ENCODE measurements around the gene CRB3.
"Not testable (repeated sequence)": the region's sequence is repeated elsewhere in the genome, so short reads cannot be mapped to it uniquely, and the experiment has no call there.

The CRB3 gene, protein sequence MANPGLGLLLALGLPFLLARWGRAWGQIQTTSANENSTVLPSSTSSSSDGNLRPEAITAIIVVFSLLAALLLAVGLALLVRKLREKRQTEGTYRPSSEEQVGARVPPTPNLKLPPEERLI

DNA sequence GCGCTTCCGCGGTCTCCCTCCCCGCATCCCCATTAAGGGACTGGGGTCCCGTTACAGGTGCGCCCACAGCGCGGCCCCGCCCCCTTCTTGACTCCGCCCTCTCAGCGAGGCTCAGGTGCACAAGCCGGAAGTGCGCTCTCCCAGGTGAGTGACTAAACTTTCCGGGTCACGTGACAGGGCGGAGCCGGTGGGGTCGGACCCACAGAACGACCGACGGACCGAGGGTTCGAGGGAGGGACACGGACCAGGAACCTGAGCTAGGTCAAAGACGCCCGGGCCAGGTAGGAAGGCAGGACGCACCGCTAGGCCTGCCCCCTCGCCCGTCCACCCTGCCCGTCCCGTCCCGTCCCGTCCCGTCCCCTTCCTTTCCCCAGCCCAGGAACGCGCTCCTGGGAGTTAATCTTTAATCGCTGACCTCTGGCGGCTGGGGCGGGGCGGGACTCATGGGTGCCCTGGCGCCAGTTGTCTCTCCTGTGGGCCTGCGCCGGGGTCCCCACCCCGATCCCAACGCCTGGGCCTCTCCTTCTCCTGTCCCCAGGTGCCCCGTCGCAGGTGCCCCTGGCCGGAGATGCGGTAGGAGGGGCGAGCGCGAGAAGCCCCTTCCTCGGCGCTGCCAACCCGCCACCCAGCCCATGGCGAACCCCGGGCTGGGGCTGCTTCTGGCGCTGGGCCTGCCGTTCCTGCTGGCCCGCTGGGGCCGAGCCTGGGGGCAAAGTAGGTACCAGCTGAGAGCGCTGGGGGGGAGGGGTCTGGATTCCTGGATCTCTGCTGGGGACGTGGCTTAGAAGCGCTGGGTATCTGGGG is at the start of gene CRB3:
TSS of gene CRB3 (plus strand) at position 202 of the 804 bp plus-strand sequence. CDS start at position 633, 431 bp downstream.
- DNase-seq (ENCODE audit: low read depth) = no peak

DNA sequence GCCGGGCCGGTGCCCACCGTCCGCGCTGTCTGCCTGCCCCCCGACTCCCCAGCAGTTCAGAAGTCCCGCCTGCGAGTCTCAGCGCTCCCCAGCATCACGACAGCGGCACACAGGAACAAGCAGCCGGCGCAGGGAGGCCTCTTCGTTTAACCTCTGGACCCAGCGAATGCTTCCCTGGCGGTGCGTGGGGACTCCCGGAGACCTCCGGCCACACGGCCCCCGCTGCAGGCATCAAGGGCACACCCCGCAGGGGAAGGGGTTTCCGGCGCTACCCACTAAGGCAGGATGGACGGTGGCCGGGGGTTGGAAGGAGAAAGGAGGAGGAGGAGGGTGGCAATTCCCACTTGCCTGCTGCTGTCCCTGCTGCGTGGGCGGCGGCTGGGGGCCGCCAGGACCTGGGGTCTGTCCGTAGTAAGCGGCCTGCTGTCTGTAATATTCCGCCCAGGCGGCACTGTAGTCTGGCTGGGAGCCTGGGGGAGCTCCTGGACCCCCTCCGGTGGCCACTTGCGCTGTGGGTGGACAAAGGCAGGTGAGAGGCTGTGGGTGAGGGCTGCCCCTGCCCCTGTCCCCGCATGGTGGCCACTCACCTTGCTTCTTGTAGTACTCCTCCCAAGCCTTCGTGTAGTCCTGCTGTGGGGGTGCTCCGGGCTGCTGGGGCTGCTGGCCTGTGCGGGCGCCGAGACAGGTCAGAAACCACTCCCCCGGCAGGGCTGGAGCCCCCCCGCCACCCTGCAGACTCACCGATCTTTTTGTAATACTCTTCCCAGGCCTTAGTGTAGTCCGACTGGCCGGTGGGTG is 49.1 kb upstream of the CRB3 start:
- DNase-seq (ENCODE audit: low read depth) = no peak

DNA sequence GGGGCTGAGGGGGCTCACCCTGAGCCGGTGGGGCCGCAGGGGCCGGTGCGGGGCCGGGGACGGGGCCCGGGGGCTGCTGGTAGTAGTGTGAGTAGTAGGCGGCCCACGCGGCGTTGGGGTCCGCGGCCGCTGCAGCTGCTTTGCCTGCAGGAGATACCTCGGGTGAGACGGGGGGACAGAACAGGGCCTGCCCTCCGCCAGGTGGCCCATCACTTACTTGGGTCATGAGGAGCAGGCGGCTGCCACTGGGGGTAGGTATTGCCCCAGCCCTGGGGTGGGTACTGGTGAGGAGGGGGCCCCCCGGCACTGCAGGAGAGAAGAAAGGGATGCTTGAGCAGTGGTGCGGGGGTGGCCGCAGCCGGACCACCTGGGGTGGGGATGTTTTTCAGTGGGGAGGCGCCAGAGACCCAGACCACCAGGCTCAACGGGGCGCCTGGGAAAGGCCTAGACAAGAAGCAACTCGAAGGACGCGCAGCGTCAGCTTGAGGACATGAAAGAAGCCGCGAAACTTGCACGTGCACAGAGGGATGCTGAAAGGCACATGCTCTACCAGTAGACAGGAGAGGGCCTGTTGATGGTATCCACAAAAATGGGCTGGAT is 48.4 kb upstream of the CRB3 start:
- DNase-seq (ENCODE audit: low read depth) = no peak

DNA sequence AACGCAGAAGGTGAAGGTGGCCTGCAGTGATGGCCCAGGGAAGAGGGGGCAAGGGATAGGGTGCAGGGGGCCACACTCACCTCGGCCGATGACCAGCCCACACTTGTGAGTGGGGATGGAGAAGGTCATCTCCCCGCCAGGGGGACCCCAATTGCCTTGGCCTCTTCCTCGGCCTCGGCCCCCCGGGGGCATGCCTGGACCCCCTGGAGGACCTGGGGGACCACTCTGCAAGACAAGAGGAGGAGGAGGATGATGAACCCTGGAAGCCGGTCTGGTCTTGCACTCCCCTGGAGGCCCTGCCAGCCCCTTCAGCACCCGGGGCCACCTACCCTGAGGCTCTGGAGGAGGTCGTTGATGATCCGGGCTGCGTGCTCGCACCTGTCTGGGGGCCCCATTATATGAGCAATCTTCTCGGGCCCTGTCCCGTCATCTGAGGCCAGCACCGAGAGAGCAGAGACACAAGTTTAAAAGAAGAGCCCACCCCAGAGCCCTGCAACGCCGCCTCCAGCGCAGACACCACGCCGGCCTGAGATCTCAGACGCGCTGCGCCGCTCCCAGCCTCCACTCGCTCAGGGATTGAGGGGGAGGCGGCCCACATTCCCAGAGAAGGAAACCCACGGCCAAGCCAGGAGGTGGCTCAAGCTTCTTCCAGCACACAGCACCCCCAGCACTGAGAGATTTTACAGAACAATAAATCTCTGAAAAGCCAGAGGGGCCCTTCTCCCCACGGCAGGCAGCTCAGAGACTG is 47.2 kb upstream of the CRB3 start:
- DNase-seq (ENCODE audit: low read depth) = no peak

DNA sequence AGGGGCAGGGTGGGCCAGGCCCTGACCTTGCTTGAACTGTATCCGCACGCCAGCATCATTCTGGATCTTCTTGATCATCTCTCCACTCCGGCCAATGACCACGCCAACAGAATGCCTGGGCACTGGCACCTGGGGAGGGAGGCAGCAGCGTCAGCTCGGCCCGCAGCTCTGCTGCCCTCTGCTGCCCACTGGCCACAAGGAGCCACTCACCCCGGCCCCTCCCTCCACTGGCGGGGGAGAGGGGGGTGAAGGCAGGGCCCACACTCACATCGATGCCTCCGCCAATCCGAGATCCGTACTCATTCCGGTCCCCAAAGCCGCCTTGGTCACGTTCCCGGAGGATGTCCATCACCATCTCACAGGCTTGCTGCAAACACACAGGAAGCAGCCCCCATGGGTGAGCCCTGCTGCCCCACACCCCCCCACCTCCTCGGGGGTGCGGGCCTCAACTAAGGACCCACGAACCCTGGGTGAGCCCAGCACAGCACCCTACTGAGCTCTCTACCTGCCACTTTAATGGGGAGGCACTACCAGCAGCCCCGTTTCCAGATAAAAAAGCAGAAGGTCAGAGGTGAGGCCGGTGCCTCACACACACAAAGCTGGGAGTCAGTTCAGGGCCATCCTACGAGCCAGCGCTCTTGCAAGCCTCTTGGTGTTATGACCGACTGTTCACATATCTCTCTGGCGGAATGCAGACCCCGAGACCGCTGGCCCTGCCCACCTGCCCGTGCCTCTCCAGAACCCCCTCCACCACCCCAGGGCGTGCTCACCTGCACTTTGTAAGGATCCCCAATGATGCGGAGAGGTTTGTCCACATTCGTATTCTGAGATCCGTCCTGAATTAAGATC is 46.1 kb upstream of the CRB3 start:
- no peak for DNase-seq (ENCODE audit: low read depth)

DNA sequence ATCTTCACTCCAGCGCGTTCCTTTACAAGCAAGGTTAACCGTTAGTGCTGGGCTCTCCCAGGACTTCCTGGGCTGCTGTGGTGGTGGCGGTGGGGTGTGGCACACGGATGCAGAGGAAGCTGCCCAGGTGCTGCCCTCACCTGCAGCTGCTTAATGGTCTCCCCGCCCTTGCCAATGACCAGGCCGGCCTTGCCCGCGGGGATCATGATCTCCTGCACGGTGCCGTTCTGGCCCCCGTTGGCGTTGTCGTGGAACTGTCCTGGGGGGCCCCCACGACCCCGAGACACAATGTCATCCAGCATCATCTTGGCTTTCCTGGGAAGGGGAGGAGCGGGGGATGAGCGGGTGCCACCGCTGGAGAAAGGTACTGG is 45.5 kb upstream of the CRB3 start:
- DNase-seq (ENCODE audit: low read depth) = no peak

DNA sequence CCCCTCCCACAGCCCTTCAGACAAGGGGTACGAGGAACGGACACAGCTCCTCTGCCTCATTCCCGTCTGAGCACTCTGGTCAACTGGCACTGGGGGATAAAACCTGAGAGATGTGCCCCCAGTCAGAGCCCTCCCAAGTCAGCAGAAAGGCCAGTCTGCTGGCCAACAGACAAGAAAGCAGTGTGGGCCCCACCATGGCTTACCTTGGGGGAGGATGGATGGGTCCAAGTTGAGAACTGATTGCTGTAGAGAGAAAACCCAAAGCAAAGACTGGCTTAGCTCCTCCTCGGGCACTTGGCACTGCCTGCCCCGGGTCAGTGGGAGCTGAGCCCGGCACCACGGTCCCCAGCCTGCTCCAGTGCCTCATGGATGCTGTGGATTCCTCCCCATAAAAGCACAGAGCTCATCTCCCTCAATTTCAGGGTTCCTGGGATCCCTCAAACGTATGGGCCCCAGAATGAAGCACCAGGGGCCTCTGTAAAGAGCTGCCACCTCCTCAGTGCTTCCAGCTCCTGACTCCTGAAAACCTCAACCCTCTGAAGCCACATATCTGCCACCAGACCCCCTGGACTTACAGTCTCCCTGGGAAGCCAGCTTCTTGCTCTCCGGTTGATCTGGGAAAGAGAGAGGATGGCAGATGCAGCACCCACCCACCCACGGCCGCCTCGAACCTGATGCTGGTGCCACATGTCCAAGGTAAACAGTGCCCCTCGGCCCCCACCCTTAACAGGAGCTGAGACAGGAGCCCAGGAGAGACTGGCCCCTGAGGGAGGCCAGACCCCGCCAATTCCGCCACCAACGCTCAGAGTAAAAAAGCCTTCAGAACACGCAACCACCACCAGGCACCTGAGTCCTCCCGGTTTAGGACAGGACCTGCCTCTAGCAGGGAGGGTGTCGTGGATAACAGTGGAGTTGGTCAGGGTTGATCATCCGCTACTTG is 42.7 kb upstream of the CRB3 start:
- DNase-seq (ENCODE audit: low read depth) = no peak

DNA sequence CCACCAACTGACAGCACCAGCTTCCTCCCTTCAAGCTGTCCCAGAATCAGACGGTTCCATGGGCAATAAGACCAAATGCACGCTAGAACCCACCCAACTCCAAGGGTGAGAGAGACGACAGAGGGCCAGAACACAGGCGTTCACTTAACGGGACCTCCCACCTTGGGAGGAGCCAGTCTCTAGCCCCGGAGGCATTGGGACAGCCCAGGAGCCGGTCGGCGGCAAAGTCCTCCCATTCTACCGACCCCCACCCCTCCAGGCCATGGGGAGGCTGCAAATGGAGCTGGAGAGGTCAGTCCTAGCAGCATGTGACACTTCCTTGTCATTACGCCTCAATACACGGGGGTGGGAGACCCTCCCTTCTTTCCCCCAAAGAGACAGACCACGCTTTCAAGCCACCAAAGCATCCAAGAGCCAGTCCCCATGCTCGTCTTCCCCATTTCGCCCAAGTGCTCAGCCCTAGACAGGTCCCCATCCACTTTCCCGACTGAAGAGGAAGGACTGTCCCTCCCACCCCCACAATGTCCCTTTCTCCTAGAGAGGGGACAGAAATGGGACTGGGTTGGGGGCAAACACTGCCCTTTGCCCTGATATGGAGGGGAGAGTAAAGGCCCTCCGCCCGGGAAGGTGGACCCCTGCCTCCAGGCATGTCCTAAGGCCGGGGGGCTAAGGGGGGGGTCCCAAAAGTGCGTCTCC is 40.4 kb upstream of the CRB3 start:
- DNase-seq (ENCODE audit: low read depth) = peak; percentile 10

DNA sequence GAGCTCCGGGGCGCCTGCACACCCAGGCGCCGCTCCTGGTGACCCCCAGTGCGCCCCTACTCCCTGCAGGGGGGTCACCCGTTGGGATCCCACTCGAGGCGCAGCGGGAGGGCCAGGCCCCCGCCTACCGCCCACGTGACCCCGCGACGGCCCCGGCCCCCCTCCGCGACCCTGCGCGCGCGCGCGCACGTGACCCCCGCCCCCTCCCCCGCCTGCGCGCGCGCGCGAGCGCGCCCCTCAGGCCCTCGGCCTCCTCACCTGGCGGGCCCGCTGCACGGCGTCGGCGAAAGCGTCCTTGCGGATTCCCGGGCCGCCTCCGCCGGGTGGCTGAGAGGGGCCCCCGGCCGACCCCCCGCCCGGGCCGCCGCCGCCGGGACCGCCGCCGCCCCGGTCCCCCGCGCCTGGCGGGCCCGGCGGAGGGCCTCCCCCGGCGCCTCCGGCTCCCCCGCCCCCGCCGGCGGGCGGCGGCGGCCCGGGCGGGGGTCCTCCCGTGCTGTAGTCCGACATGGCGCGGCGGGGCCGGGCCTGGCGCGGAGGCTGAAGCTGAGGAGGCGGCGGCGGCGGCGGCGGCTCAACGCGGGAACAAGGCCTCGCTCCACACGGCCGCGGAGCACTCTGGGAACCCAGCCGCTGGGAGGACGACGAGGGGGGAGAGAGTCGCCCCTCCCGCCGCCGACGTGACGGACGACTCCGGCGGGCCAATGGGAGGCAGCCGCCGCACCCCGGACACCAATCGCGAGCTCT is 39.7 kb upstream of the CRB3 start, which contains the start of gene KHSRP:
TSS of gene KHSRP (minus strand) at position 617 of the 744 bp plus-strand sequence. CDS start at position 507, 110 bp downstream.
- DNase-seq (ENCODE audit: low read depth) = no peak

DNA sequence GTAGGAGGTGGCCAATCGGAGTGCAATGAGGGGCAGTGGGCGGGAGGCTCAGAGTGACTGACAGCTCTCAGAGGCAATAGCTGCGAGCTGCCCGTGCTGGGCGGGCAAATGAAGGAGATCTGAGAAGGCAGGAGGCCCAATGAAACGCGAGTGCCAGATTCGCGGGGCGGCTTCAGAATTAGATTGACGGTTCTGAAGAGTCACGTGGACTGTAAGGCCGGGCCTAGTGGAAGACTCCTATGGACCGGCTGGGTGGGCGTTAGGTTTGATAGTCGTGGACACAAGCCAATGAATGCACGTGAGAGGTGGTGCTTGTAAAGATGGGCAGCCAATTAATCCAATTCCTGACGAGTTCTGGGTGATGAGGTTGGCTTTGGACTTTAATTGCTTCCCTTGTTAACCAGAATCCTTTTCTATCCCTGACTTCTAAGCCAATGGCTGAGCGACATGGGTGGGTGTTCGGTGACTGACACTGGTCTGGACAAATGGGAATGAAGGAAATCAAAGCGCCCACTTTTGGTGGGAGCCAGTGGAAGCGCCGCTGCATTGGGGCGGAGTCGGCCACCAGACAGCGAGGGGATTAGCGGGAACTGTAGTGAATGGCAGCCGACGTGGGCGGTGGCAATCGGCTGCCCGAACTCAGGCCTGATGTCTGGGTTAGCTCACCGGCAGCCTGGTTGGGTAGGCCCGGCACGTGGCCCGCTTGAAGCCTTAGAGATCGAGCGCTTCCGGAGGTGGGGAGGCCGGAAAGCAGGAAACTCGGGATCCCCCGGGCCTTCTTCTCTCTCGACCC is 38.9 kb upstream of the CRB3 start:
- DNase-seq (ENCODE audit: low read depth) = peak; percentile 100

DNA sequence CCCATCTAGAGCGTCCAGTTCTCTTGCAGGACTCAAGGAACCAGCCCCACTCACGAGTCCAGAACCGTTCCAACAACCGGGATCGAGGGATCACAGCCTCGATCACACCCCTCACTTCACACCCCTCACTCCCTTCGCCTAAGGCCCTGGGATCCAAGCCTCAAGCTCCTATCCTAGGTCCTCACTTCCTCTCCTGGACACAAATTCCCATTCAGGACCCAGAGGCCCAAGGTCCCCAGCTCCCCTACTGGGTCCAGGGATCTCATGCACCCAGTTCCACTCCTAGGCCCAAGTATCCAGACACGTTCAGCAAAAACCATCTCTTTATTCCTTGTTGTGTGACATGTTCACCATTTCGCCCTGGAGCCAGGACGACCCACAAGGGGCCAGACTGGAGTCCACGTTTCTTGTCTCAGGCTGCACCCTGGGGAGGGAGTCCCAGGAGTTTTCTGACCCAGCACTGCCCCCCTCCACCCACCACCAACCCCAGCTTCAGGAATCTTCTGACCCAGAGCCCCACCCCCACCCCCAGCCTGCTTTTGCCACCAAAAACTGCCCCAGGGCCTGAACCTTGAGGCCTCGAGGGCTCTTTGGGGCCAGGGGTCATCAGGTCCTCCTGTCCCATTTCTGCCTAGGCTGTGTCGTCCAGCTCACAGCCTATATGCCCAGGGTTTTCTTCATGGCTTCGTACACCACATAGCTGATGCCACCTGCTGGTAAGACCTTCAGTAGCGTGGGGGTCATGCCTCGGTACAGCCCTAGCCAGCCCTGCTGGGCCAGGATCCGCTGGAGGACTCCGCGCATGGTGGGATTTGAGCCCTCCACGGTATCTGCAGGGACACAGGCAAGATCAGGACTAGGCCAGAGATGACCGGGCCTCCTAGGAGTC is 38.1 kb upstream of the CRB3 start:
- no peak for DNase-seq (ENCODE audit: low read depth)

DNA sequence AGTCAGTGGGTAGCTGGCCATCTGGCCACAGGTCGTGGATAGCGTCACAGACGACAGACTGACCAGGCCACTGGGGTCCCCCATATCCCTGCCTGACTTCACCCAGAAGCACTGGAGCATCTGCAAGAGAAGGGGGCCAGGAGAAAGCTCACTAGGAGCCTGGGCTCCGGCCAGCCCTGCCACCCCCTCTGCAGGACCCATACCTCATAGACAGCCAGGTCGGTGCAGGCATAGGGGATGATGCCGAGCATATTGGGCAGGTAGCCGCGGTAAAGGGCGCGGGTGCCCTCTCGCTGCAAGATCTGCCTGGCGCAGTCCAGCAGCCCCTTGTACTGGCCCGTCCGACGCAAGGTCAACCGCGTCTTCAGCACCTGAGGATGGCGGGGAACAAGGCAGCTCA is 36.9 kb upstream of the CRB3 start:
- DNase-seq (ENCODE audit: low read depth) = no peak

DNA sequence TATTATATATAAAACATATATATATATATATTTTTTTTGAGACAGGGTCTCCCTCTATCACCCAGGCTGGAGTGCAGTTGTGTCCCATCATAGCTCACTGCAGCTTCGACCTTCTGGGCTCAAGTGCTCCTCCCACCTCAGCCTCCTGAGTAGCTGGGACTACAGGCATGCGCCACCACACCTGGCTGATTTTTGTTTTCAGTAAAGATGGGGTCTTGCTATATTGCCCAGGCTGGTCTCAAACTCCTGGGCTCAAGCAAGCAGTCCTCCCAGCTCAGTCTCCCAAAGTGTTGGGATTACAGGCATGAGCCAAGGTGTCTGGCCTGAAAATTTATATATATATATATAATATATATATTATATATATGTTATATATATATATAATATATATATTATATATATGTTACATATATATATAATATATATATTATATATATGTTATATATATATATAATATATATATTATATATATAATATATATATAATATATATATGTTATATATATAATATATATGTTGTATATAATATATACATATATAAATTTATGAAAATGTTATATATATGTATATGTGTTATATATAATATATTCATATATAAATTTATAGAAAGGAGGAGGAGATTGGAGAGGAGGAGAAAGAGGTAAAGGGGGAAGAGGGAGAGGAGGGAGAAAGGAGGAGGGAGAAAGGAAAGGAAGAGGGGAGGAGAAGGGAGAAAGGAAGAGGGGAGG is 35.2 kb upstream of the CRB3 start:
- not testable (repeated sequence) for DNase-seq (ENCODE audit: low read depth)

DNA sequence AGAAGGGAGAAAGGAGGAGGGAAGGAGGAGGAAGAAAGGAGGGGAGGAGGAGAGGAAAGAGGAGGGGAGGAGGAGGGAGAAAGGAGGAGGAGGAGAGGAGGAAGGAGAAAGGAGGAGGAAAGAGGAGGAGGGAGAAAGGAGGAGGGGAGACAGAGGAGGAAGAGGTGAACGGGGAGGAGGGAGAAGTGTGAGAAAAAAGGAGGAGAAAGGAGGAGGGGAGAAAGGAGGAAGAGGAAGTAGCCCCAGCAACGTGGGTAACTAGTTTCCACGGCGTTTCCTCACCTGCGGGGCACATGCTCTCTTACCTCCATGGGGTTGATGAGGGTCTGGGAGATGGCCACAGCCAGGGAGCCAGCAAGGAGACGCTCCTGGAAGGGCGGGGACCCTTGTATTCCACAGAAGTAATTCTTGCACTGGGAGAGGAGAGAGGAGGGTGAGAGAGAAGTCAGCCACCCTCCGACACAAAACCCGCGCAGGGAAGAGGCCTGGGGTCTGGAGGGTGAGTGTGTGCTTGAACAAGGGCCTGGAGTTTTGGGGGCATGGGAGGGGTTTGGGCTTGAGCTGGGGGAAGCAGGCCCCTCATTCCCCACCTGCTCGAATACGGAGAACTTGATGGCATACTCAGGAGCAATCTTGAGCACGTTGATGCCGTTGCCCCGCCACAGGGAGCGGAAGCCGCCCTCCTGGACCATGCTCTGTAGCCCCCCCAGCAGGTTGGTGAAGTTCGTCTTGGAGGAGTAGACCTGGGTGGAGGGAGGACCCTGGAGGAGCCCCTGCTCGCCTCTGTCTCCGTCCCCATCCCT is 34.5 kb upstream of the CRB3 start:
- DNase-seq (ENCODE audit: low read depth) = no peak

DNA sequence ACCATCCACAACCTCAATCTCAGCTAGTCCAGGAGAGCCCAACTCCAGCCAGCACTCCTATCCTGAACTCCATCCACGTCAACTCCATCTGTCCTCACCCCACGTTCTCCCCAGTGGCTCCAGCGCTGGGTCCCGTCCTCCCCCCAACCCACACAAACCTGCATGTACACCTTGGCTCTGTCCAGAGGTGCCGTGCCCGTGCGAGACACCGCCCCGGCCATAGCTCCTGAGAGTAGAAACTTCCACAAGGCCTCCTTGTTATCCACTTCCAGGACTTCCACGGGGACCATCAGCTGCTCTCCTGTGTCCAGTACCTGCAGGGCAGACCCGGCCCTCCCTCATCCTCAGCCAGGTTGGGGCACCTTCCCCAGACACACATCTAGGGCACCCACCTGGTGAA is 32.2 kb upstream of the CRB3 start:
- no peak for DNase-seq (ENCODE audit: low read depth)
